Stimulated activated CD4-positive, alpha-beta T cell treated with anti-CD3 and anti-CD28 coated beads, Interleukin-4, amount 100 ng/mL, for 48 hours (primary cell): Measurements from ENCODE around the gene HDAC9.
"Not testable (repeated sequence)": the region's sequence is repeated elsewhere in the genome, so short reads cannot be mapped to it uniquely, and the experiment has no call there.

ENCODE experiments used
- DNase-seq, 2 donors: peaks; one replicate each; pipeline ENCODE4 v3.0.0-alpha.2; 2020; ENCODE audit warnings: low read depth in 2 of 2

HDAC9 gene

DNA sequence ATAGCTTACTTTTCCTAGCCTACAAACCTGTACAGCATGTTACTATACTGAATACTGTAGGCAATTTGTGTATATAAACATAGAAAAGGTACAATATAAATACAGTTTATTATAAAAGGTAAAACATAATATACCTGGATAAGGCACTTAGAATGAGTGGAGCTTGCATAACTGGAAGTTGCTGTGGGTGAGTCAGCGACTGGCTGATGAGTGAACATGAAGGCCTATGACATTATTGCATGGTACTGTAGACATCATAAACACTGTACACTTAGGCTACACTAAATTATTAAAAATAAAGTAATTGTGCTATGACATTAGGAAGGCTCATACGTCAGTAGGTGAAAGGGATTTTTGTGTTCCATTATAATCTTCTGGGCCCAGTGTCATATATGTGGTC lies 228.8 kb downstream of the HDAC9 start:
- DNase-seq = no peak

GRCh38 chr7:18727115-18727870 lies 231.7 kb downstream of the HDAC9 start:
- DNase-seq = no peak

DNA sequence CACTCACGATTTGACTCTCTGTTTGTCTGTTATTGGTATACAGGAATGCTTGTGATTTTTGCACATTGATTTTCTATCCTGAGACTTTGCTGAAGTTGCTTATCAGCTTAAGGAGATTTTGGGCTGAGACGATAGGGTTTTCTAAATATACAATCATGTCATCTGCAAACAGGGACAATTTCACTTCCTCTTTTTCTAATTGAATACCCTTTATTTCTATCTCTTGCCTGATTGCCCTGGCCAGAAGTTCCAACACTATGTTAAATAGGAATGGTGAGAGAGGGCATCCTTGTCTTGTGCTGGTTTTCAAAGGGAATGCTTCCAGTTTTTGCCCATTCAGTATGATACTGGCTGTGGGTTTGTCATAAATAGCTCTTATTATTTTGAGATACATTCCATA lies 240.5 kb downstream of the HDAC9 start:
- DNase-seq = not testable (repeated sequence)

GRCh38 chr7:18740579-18740988 lies 245.0 kb downstream of the HDAC9 start:
- no peak for DNase-seq

DNA sequence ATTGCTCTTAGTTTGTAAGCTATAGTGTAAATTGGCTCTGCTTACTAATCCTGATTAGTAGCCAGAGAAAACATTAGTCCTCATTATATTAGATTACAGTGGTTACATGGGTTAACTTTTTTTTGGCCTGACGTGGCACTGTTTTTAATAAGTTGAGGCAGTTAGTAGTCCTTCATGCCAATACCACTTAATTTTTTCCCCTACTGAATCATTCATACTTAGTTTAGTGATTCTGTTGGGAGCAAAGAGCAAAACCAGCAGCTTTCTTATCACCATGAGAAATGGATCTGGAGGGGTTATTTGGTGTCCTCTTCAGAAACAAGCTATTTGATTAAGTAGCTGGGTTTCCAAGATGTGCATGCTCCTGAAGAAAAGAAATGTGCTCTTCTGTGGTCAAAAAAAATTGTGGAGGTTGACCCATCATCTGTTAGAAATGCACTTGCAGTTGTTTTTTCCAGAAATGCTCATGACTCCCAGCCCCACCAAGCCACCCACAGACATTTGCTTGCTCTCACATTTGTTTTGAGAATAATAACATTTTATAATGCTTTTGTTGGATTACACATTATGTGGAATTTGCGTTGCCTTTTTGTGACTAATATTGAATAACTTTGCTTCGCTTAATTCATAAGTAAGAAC lies 258.5 kb downstream of the HDAC9 start:
- no peak for DNase-seq

GRCh38 chr7:18754766-18755165 lies 259.2 kb downstream of the HDAC9 start:
- no peak for DNase-seq

- DNase-seq = no peak
Observed at GRCh38 chr7:18755793-18756192, 260.2 kb downstream of the HDAC9 start.

GRCh38 chr7:18756378-18757050 lies 261.0 kb downstream of the HDAC9 start:
- DNase-seq = no peak

- DNase-seq = no peak
Observed at GRCh38 chr7:18760046-18760445, 264.5 kb downstream of the HDAC9 start.

- no peak for DNase-seq
Observed at GRCh38 chr7:18760631-18761445, 265.3 kb downstream of the HDAC9 start.

DNA sequence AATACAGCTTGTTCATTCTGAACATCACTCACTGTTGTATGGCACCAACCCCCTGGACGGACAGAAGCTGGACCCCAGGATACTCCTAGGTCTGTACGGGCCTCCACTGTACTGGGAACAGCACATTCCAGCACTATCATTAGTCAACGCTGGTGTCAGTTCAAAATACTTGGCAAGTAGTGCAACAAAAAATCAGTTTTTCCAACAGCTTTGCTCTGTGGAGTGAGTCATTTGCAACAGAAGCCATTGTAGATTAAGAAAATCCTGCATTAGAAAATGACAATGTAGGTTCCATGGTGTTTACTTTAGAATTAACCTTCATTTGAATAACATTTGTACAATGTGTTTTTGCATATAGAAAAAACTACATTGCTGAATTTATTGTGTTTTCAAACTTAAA lies 266.6 kb downstream of the HDAC9 start:
- no peak for DNase-seq

GRCh38 chr7:18768256-18768655 lies 272.7 kb downstream of the HDAC9 start:
- no peak for DNase-seq

DNA sequence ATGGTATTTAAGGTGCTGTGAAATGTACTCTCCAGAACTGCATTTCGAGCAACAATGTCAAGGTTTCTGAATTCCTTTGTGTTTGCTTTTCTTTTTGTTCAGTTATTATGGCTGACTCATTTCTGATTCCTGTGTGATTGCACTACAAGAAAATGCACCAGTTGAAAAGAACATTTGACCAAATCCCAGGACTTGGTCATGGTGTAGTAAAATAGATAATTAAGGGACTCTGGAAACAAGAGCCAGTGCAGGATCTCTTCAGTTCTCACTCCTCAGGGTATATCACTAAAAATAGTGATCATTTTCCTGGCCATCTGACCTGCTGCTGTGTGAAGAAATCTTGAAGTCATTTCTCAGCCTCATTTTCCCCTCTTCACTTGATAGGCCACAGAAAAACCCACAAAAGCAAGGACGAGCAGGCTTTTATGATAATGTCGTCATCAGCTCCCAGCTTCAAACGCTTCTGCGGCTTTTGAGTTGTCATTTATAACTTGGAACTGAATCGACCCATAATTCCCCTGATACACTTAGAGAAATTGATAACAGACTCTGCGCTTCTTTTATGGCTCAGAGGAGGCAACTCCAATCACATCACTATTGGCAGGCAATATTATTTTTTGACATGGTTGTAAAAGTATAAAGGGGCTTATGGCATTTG lies 274.7 kb downstream of the HDAC9 start:
- DNase-seq = no peak

DNA sequence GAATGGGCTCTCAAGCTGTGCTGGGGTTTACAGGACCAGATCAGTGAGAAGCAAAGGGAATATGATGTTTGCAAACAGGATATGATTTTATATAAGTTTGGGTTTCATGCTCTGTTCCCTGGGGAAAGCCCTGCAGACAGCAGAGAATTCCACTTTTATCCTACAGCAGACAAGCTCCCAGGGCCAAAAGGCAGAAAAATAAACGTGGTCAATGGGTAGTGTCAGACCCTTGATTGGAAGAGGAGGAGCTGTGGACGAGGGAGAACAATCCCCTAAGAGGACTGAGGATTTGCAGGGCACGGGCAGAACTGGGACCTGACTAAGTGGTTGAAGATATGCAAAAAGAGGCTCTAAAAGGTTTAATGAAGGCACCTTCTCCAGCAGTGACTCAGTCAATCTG lies 275.3 kb downstream of the HDAC9 start:
- no peak for DNase-seq

- DNase-seq = no peak
Observed at GRCh38 chr7:18771834-18772566, 276.5 kb downstream of the HDAC9 start.

- DNase-seq = no peak
Observed at GRCh38 chr7:18772567-18772965, 277.0 kb downstream of the HDAC9 start.

DNA sequence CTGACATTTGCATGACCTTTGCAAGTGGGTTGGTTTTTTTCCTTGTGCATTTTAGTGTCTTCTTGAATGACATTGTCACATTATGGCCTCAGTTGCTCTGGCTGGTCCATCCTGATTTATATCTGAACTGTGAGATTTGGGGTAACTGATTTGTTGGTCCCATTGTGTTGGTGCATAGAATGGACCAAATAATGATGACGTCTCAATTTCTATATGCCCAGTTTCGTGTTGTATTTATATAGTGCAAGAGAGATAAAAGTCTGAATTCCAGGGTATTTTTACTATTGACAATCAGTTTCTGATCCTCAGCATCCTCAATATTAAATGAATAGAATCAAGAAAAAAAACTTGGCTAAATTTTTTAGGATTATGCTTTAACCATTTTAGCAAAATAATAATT lies 281.8 kb downstream of the HDAC9 start:
- DNase-seq = no peak

DNA sequence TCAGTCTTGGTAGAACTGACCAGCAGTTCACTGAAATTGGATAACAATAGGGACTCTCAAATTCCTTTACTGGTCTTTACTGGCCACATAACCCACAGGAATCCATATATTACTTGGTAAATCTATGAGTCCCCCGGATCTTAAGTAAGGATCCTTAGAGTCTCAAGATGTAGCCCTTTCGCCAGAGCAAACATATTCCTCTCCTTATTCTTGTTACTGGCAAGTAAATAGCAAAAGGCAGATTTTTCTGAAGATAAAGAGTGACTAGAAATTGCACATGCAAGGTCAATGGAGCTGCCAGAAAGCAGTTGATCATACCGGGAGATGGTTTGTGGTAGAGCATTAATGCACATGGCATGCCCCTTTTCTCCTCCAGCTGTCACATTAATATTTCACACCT lies 283.0 kb downstream of the HDAC9 start:
- no peak for DNase-seq

DNA sequence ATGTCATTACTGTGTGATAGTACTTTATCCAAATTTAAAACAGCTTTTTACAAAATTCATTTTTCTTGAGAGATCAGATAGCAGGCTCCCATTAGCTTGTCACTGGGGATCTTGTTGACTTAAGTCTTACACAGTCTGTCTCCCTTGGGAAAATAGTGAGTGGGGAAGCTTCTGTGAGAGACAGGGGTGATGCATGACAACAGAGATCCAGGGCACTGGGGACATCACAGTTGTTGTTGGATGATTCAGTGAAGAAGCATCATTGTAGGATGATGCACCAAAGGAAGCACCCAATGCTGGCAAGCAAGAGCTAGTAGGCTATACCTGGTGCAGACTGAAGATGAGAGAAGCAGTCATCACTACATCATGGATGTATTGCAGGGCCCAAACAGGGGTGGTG lies 284.7 kb downstream of the HDAC9 start:
- DNase-seq = no peak

DNA sequence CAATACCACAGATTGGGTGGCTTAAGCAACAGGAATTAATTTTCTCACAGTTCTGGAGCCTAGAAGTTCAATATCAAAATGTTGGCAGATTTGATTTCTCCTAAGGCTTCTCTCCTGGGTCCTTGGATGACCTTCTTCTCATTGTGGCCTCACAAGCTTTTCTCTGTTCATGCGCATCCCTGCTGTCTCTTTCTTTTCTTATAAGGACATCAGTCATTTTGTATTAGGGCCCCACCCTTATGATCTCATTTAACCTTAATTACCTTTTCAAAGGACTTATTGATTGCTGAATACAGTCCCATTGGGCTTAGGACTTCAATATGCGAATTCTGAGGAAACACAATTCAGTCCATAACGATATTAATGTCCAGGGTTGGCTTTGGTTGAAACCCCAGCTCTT lies 285.4 kb downstream of the HDAC9 start:
- DNase-seq = no peak

GRCh38 chr7:18786196-18786727 lies 290.7 kb downstream of the HDAC9 start:
- no peak for DNase-seq
